G401.6 (cell line): ENCODE results near the gene DOCK2.
"Not testable (repeated sequence)": the region's sequence is repeated elsewhere in the genome, so short reads cannot be mapped to it uniquely, and the experiment has no call there.

Source experiments
- FAIRE-seq: peaks from 2 replicates; lab custom pipeline; 2012; peaks lifted over from hg19 to GRCh38; lab: Jason Lieb, UNC

Gene DOCK2

DNA sequence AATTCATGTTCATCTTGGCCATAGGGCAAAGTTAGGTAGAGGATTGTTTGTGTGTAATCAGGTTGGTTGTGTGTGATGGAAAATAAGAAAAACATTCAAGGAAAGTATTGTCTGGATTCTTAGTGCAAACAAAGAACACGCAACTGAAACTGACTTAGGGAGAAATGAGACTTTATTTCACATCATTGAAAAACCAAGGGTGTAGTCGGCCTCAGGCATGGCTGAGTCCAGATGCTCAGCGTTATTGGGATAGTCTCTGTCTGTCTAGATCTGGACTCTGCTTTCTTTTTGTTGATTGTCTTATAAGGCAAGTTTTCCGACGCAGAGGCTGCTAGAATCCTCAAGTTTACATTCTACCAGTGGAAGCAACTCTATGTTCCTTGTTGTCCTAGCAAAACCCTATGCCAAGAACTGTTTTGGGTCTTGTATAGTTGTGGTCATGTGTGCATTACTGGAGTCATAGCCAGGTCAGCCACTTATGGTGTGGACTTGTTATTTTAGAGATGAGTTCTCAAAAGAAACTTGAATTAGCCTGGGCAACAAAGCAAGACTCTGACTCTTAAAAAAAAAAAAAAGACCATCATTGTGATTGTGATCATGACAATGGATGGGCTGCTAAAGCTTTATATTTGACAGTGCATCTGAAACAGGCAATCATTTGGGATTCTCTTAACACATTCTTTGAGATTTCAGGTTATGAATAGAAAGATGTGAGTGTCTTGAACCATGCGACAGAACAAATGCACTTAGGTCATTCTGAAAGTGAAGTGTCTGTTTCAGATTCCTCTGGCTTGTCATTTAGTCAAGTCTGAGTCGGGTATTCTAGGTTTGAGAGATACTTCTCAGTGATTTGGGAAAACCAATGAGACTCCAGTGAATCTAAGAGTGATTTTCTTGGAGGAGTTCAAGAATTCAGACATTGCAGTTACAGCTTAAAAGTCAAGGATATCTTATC is 82.6 kb downstream of the DOCK2 start:
- FAIRE-seq, result no peak

DNA sequence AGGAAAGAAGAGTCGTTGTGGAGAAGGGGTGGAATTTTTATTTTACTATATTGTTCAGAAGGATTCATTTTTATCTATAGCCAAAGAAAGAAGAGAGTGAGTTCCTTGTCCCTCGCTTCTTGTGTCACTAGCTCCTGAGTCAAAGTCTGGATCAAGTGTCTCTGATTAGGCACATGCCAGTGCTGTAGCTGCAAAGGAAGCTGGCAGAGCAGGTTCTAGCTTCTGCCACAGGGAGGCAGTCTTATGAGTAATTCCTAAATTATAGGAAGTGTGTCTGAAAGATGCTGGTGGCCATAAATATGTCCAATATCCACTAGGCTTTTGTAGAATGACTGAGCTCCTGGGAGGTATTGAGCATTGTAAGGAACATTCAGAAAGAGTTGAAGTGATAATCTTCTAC is 84.7 kb downstream of the DOCK2 start:
- no peak for FAIRE-seq

DNA sequence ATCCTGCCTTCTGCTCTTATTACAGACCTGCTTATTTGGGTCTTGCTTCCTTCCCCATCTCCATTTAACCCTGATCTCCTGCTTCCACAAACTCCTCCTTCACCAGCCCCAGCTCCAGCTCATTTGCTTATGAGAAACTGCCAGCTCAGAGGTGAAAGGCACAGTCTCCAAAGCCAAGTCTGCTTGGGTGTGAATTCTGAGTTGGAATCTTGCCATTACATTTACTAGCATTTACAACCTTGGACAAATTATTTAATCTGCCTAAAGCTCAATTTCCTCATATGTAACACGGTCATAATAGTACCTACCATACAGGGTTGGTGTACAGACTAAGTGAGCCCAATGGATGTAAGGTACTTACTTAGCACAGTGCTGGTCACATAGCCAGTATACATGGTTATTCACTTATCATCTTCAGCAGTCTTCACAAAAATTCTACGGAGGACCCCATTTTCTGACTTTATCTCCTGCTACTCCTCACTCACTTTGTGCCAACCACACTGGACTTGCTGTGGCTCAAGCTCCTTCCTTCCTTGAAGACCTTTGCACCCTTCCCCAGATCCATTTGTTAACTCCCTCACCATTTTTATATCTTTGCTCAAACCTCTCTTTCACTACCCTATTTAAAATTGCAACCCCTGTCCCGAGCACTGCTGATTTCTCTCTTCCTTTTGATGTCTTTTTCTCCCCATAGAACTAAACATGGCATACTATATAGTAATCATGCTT is 86.2 kb downstream of the DOCK2 start:
- FAIRE-seq, result no peak

DNA sequence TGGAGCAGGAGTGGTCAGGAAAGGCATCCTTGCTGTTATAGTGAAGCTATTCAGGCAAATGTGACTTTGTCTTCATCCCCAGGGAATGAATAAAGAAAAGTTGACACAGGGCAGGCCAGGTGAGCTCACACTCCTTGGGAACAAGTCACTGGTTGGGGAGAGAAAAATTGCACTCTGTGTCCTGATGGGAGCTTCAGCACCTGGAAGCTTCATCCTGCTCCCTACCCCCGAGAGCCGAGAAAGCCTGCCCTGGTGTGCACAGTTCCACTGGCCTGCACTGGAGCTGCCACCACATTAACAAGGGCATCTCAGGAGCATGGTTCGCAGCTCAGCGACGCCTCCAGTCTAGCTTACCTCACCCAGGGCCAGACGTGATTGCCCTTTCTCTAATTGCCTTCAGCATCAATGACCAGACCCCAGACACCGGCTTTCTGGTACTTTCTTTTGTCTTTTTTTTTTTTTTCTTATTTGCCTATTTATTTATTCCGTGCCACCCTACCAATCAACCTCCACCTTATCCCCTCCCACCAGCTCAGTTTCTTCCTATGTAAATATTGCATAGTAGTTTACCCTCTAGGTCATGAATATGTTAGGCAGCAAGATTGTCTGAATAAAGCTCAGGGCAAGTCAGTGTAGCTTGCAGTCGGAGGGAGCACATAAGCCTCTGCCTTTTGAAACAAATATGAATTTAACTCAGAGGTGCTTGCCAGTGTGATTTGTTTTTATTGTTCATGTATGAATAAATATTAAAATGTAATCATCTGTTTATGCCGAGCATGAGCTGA is 87.4 kb downstream of the DOCK2 start:
- FAIRE-seq, result no peak

DNA sequence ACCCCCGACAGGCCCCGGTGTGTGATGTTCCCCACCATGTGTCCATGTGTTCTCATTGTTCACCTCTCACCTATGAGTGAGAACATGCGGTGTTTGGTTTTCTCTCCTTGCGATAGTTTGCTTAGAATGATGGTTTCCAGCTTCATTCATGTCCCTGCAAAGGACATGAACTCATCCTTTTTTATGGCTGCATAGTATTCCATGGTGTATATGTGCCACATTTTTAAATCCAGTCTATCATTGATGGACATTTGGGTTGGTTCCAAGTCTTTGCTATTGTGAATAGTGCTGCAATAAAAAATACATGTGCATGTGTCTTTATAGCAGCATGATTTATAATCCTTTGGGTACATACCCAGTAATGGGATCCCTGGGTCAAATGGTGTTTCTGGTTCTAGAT is 88.6 kb downstream of the DOCK2 start:
- FAIRE-seq, result not testable (repeated sequence)

DNA sequence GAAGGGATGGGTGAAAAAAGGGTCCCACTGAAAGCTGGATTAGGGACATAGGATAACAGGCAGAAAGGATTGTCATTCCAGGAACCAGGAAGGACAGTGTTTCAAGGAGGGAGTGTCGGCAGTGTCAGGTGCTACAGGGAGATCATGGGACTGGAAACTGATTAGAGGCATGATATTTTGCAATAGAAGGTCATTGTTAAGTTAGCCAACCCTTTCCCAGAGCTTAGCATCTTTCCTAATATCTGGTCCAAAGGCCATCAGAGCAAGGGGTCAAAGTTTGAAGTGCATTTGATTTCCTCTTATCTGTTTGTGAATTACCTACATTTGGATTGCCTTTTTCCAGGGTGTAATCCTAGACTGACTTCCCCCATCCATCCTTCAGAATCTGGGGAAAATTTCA is 91.3 kb downstream of the DOCK2 start:
- no peak for FAIRE-seq

DNA sequence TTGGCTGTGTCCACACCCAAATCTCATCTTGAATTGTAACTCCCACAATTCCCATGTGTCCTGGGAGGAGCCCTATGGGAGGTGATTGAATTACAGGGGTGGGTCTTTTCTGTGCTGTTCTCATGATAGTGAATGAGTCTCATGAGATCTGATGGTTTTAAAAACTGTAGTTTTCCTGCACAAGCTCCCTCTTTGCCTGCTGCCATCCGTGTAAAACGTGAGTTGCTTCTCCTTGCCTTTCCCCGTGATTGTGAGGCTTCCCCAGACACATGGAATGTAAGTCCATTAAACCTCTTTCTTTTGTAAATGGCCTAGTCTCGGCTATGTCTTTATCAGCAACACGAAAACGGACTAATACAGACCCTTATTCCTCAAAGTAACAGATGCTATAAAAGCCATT is 94.1 kb downstream of the DOCK2 start:
- FAIRE-seq, result no peak

DNA sequence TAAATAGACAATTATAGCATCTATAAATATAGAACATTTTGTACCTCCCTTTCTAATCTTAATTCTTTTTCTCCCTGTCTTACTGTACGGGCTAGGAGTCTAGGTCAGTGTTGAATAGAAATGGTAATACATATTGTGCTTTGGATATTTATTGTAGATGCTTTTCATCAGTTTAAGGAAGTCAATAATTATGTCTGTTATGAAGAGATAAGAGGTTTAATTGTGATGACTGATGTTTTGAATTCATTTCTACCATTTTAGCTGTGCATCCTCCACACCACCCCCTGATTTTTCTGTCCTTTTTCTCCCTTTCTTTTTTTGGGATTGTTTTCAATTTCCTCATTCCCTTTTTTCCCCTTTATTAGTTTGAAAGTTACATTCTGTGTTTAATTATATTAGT is 95.8 kb downstream of the DOCK2 start:
- FAIRE-seq, result no peak

DNA sequence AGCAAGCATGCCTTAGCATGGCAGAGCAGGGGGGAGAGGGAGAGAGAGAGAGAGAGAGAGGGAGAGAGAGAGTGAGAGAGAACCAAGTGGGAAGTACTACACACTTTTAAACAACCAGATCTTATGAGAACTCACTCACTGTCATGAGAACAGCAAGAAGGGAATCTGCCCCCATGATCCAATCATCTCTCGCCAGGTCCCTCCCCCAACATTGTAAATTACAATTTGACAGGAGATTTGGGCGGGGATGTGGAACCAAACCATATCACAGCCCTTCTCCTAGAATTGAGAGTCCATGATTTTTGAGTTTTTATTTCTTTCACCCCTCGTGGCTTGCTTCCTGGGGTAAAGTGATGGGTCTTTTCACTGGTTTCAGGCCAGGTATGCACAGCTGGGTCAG is 98.8 kb downstream of the DOCK2 start:
- no peak for FAIRE-seq

DNA sequence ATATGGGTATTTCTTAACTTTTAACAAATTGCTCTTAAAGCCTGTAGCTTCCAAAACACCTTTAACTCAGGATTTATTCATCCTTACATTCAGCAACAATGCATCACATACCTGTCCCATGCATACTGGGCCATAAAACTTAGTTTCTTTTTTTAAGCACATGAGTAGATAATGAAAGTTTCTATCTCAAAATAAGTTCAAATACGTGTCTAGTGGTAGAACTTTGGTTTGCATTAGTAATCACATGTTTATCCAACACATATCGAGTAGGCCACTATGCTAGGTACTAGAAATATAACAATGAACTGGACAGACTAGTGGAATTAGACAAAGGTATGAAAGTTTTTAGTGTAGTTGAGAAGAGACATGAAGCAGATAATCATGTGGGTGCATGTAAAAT is 99.6 kb downstream of the DOCK2 start:
- no peak for FAIRE-seq

DNA sequence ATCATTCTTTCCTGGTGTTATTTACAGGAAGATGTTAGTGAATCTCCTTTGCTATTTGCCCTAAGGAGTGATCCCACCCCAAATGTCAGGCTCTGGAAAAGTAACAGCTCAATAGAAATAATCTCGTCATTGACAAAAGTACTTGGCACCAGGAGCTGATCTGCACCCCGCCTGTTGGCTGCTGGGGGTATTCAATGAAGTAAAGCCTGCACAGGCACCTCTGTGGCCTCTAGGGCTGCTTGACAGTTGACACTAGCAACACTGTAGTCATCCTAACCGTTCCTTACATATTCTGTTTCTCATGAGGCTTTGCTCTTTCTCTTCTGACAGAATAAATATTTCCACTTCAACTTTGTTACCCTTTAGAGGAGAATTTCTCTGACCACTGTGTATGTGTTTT is 103.4 kb downstream of the DOCK2 start:
- no peak for FAIRE-seq

DNA sequence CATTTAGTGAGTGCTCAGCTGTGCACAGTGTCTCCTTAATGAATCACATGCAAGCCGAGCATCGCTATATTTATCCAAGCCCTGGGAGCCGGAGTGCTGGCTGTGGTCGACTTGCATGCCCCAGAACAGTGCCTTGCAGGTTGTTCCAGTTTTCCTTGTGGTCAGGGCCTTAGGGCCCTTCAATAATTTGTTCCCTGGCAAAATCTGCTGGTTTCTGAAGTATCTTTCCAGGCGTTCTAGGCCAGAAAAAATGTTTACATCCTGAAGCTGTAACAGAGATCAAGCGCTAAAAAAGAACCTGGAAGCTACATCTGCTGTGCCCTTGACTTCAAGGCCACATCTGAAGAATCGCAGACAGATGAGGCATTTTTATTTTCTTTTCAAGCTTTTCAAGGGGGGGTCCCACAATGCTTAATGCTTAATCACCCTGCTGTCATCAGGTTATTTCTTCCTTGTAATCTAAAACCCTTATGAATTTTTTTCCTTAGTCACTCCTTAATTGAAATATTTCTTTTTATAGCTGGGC is 105.8 kb downstream of the DOCK2 start:
- FAIRE-seq, result no peak

DNA sequence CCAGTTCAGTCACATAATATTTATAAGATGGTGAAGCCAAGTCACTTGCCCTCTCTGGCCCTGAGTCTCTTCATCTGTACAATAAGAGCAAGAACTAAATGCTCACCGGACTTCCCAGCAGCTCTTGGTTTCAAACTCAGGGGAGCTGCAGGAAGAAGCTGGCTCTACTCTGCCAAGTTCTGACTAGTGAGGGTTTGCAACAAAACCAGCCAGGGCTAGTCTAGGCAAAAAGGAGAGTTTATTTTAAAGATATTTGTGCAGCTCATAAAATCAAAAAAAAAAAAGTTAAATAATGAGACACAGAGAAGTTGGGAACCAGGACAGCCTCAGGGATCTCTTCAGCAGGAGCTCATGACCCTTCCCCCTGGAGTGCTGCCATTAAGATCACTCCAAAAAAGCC is 107.3 kb downstream of the DOCK2 start:
- FAIRE-seq, result no peak

DNA sequence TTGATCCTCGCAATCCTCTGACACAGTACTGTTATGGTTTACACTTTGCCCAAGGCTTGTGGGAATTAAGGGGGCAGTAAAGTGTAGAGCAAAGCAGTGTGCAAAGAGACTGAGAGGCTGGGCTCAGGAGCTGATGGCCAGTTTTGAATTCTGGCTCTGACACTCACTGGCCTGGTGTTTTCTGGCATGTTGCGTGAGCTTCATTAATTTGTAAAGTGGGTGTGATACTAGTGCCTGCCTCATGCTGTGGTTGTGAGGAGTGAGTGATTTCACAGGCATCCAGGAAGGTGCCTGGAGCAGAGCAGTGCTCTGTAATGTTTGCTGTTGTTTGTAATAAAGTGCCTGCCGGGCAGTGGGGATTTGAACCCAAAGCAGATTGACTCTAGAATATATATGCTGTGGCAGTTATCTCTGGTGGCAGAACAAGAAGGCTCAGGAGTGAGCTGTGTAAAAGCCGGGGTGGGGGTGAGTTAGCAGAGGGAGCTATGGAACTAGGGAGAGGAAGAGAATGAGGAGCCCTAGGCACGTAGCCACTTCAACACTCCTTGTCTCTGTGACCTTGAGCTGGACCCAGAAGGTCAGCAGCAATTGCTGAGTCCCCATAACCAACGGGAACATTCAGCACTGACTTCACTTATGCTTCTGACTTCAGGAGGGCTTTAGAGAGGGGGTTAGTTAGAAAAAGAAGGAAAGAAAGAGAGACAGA is 108.5 kb downstream of the DOCK2 start:
- no peak for FAIRE-seq

DNA sequence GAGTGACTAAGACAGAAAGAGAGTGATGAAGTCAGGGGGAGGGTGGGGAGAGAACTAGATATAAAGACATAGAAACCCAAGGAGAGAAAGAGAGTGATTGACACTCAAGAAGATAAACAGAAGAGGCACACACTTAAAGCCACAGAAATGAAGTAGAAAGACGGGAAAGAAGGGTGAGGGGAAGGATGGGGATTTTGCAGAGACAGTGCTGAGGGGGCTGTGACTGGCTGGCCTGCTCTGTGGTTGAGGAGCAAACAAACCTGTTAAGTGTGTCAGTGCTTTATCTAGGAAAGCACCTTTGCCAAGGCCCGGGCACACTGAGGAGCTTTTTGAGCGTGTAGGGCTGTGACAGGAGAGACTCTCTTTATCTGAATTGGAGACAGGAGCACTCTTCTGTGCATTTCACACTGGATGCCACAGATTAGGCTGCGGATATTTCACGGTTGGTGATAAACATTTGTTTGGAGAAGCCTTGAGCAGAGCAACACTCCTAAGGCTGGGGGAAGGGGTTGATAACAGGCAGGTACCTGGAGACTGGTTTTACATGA is 109.1 kb downstream of the DOCK2 start:
- FAIRE-seq, result no peak

DNA sequence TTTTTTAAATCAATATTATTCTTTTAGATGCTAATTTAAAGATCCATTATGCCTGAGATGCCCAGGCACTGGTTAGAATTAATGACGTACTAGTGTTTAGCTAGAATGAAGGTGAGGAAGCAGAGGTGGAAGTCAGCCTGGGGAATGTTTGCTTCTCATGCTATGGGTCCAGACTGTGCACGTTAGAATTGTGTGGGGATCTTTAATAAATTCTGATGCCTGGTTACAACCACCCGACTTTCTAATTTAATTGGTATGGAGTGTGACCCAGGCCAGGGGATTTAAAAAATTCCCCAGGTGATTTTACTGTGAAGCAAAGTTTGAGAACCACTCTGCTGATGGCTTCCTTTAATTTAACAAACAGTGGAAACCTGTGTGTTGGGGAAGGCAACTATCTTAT is 111.1 kb downstream of the DOCK2 start:
- FAIRE-seq, result no peak

DNA sequence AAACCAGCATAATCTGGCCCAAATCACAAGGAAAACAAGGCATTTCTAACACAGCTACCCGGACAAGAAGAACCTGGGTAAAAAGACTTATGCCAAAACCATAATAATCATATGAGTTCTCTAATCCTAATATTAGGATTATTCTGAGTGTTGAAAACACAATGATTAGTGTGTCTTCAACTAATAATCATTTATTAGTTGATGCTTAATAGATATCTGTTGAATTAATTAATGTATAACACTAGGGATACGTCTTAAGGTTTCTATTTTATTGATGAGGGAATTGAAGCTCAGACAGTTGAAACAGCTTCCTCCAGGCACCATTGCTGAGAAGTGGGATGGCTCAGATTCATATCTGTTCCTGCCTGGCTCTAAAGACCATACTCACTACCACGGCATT is 112.2 kb downstream of the DOCK2 start:
- FAIRE-seq, result no peak

DNA sequence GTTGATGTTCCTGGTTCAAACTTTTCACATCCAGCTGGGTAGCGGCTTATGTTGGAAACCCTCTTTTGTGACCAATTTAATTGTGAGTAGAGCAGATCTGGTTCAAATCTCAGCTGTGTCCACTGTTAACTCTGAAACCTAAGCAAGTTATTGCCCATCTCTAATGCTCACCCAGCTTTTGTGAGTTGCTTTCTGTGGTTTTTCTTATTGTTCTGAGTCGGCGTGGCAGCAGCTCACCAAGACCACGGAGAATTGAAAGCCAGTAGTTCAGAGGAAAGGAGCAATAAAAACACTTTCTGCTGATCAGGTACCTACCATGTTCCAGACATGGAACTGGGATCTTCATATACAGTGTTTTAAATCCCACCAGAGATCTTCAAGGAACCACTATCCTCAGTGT is 114.4 kb downstream of the DOCK2 start:
- FAIRE-seq, result no peak

DNA sequence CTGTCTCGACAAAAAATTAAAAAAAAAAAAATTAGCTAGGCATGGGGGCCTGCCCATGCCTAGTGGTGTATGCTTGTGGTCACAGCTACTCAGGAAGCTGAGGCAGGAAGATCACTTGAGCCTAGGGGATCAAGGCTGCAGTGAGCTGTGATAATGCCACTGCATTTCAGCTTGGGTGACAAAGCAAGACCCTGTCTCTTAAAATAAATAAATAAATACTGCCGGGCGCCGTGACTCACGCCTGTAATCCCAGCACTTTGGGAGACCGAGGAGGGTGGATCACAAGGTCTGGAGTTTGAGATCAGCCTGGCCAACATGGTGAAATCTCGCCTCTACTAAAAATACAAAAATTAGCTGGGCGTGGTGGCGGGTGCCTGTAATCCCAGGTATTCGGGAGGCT is 115.5 kb downstream of the DOCK2 start:
- not testable (repeated sequence) for FAIRE-seq

DNA sequence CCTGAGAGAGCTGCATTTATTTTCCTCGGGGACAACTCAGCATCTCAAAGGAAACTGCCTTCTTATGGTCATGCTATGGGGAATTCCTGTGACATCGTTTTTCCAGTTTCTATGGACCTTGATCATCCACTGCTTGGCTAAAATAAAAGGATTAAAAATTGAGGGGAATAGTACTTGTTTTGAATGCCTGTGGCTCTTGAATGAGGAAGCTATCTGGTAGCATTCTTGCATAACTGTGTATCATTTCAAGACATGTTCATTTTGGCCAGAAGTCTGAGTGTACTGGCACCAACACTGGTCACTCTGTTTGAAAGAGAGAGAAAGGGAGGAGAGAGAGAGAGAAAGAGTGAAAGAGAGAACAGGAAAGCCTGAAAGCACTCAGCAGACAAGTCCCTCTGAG is 116.7 kb downstream of the DOCK2 start:
- no peak for FAIRE-seq

DNA sequence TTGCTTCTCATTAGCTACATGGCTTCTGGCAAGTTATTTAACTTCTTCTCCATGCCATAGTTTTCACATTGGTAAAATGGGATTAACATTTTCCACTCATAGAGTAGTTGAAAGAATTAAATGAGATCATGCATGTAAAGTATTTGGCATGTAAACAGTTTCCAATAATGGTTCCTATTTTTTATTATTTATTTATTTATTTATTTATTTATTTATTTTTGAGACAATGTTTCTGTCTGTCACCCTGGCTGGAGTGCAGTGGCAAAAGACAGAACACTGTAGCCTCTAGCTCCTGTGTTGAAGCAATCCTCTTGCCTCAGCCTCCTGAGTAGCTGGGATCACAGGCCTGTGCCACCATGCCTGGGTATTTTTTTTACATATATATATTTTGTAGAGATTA is 117.7 kb downstream of the DOCK2 start:
- FAIRE-seq, result no peak
